ENCODE measurements around the gene KCNJ2.

DNA sequence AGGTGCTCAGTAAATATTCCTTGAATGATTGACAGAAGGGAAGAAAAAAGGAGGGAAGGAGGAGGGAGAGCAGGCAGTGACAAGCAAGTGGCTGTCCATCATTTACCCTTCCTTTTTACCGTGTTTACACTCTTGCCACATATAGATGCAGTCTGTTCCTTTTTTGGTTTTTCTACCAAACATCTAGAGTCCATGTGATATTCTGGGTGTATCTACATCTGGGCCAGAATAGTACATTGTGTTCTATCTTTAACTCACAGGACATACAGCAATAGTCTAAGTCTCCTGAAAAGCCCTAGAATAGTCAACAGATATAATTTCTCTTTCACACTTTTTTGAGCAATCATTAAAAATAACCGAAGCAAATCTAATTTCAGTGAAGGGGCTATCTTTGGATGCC, 33.5 kb downstream of the KCNJ2 start:
- TF ChIP-seq, protein P1, sequence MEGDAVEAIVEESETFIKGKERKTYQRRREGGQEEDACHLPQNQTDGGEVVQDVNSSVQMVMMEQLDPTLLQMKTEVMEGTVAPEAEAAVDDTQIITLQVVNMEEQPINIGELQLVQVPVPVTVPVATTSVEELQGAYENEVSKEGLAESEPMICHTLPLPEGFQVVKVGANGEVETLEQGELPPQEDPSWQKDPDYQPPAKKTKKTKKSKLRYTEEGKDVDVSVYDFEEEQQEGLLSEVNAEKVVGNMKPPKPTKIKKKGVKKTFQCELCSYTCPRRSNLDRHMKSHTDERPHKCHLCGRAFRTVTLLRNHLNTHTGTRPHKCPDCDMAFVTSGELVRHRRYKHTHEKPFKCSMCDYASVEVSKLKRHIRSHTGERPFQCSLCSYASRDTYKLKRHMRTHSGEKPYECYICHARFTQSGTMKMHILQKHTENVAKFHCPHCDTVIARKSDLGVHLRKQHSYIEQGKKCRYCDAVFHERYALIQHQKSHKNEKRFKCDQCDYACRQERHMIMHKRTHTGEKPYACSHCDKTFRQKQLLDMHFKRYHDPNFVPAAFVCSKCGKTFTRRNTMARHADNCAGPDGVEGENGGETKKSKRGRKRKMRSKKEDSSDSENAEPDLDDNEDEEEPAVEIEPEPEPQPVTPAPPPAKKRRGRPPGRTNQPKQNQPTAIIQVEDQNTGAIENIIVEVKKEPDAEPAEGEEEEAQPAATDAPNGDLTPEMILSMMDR (conservative IDR thresholded peaks at IDR 0.05 in 1 of 2, IDR thresholded peaks at IDR 0.05 in 1 of 2; ENCODE audit: extremely low read depth in 1 of 2, insufficient read depth in 1 of 2, low read depth in 1 of 2, low read length in 2 of 2) = no peak
- TF ChIP-seq EZH2 (IDR thresholded peaks at IDR 0.05; ENCODE audit: borderline replicate concordance, low read length) = no peak
